Gastrocnemius medialis (tissue), 4 donors: ENCODE measurements around the gene PLCG1. TPM values are rescaled to one million over a fixed set of nuclear protein-coding genes. Genes with fewer than 3 reads are reported as not detected.

ENCODE experiments used
- ATAC-seq, 2 donors: fragments of 150-250 bp; one replicate each; pipeline ENCODE4 v1.9.1; 2016
- DNase-seq, 2 donors: peaks; one replicate each; pipeline ENCODE4 v3.0.0-alpha.2; 2019
- H3K27ac ChIP-seq, 4 donors: fragments of 200-600 bp; sonication (generic); 1 replicate in 1 of 4; 2 replicates in 3 of 4; pipeline ENCODE4 v1.5.1; 2016 to 2018; ENCODE audit warnings: mild to moderate bottlenecking in 2 of 4, moderate library complexity in 1 of 4
- H3K27me3 ChIP-seq, 3 donors: fragments of 200-600 bp; sonication (generic) in 2 of 3; 1 replicate in 1 of 3; 2 replicates in 2 of 3; pipeline versions ENCODE4 v1.5.1 to v1.6.0; 2016 to 2019; ENCODE audit warnings: mild to moderate bottlenecking in 1 of 3, moderate library complexity in 1 of 3
- H3K36me3 ChIP-seq, 2 donors: fragments of 200-600 bp; sonication (generic) in 1 of 2; one replicate each; pipeline ENCODE4 v1.5.1; 2017 to 2018
- H3K4me1 ChIP-seq, 2 donors: fragments of 200-600 bp; sonication (generic) in 1 of 2; one replicate each; pipeline ENCODE4 v1.5.1; 2016 to 2017; ENCODE audit warnings: mild to moderate bottlenecking in 2 of 2
- H3K4me3 ChIP-seq, 4 donors: fragments of 200-600 bp; sonication (generic) in 3 of 4; 1 replicate in 1 of 4; 2 replicates in 3 of 4; pipeline ENCODE4 v1.5.1; 2016 to 2019; ENCODE audit warnings: mild to moderate bottlenecking in 2 of 4
- H3K9me3 ChIP-seq, 3 donors: fragments of 200-600 bp; sonication (generic) in 2 of 3; 1 replicate in 1 of 3; 2 replicates in 2 of 3; pipeline ENCODE4 v1.5.1; 2016 to 2019
- CTCF ChIP-seq, 5 experiments: fragments of 450-650 bp in 3 of 5; fragments of 200-600 bp in 2 of 5; sonication (generic) in 2 of 5; IDR thresholded peaks in 4 of 5; conservative IDR thresholded peaks in 1 of 5; 1 replicate in 4 of 5; 2 replicates in 1 of 5; pipeline ENCODE4 v1.5.1; 2016 to 2019; ENCODE audit warnings: antibody characterized with exemption in 5 of 5, mild to moderate bottlenecking in 3 of 5, moderate library complexity in 3 of 5
- POLR2A ChIP-seq, 2 donors: fragments of 450-650 bp; IDR thresholded peaks; one replicate each; pipeline ENCODE4 v1.6.1; 2017; ENCODE audit warnings: antibody characterized with exemption in 2 of 2, mild to moderate bottlenecking in 2 of 2, moderate library complexity in 2 of 2
- in situ Hi-C, 4 donors: fragments of 200-750 bp; cut with MboI; loops; one replicate each; pipeline versions ENCODE4 v1.15.0 to v1.8.0; 2017; ENCODE audit warnings: low sequenced_read_pairs in 4 of 4
- intact Hi-C: fragments of 100-400 bp; cut with DNase I; formaldehyde crosslinking; loops from one replicate; pipeline ENCODE4 v1.15.1; 2023; ENCODE audit warnings: low total_unique reads
- microRNA-seq, 2 donors: library from miRNA; unstranded; fragments of <30 nt; microRNA quantifications; one replicate each; pipeline ENCODE4, GENCODE V29; 2016; ENCODE audit warnings: borderline replicate concordance in 2 of 2
- total RNA-seq, 4 donors: library from RNA; depleted of rRNA; stranded (reverse); fragments of >200 nt; gene quantifications; one replicate each; pipeline versions ENCODE4 v1.1.0 to v1.2.3, GENCODE V29; 2016

Gene PLCG1
- total RNA-seq, 4 donors from 2014 or later: 19.9 to 58.0 (median 35.0) TPM

- no peak for TF ChIP-seq POLR2A (IDR thresholded peaks at IDR 0.05)
- Histone ChIP-seq H3K4me3 (no peak overlapping the region), H3K9me3 (no peaks in the 10 kb centered on the region), H3K36me3 (no peaks in the 10 kb centered on the region), H3K4me1 (peaks cover 29 to 30% of the 10 kb centered on the region in 2 donors), H3K27me3 (no peaks in the 10 kb centered on the region), H3K27ac (no peak overlapping the region)
- DNase-seq (no peak), ATAC-seq (no peak)
- intact Hi-C loops (no loop called here), in situ Hi-C loops (loop anchor here in 1 of 4 donors (10.0 kb wide), 1 partner anchor 49 kb away; no protein-coding TSS in a partner anchor)
Observed at GRCh38 chr20:41224281-41224680, 86.9 kb downstream of the PLCG1 start.

GRCh38 chr20:41225091-41225490, 87.7 kb downstream of the PLCG1 start:
- no peaks in the 10 kb centered on the region for H3K9me3 ChIP-seq
- in situ Hi-C loops (loop anchor here (5.0 to 10.0 kb wide), 2 partner anchors 48 to 50 kb away; no protein-coding TSS in a partner anchor), intact Hi-C loops (no loop called here)
- H3K4me3 ChIP-seq: no peak overlapping the region
- no peaks in the 10 kb centered on the region for H3K27me3 ChIP-seq
- no peaks in the 10 kb centered on the region for H3K36me3 ChIP-seq
- ATAC-seq: no peak
- H3K4me1 ChIP-seq: peaks cover 37 to 38% of the 10 kb centered on the region in 2 donors
- TF ChIP-seq POLR2A (IDR thresholded peaks at IDR 0.05) (no peak), CTCF (IDR thresholded peaks at IDR 0.05 in 4 of 5, conservative IDR thresholded peaks at IDR 0.05 in 1 of 5) (no peak)
- no peak overlapping the region for H3K27ac ChIP-seq
- DNase-seq: no peak

- intact Hi-C loops (no loop called here), in situ Hi-C loops (loop anchor here (5.0 to 10.0 kb wide), 2 partner anchors 49 to 52 kb away; no protein-coding TSS in a partner anchor)
- DNase-seq (no peak), ATAC-seq (no peak)
- H3K4me1 ChIP-seq: peaks cover 43 to 48% of the 10 kb centered on the region in 2 donors
- no peak for TF ChIP-seq CTCF (IDR thresholded peaks at IDR 0.05 in 4 of 5, conservative IDR thresholded peaks at IDR 0.05 in 1 of 5)
- TF ChIP-seq POLR2A (IDR thresholded peaks at IDR 0.05): no peak
- no peak overlapping the region for H3K4me3 ChIP-seq
- H3K9me3 ChIP-seq: no peaks in the 10 kb centered on the region
- no peak overlapping the region for H3K27ac ChIP-seq
- H3K27me3 ChIP-seq: no peaks in the 10 kb centered on the region
- H3K36me3 ChIP-seq: no peaks in the 10 kb centered on the region
Observed at GRCh38 chr20:41226426-41226825, 89.1 kb downstream of the PLCG1 start.

Small RNA genes lying within 50 kb of the gene (microRNA-seq; reads per million reads assigned to microRNA genes)
- 0 reads per million in 2 donors for gene MIR6871

Other genes with a start within 250 kb of the PLCG1 start
- 10 to 100 TPM in 3 of 4 donors, 1 to 10 TPM in 1; 9.4 to 13.6 (median 12.2) TPM for gene TOP1, start 108.7 kb upstream of the PLCG1 start, total RNA-seq
- 10 to 100 TPM; 20.1 to 30.0 (median 25.9) TPM for gene ZHX3, start 180.2 kb downstream of the PLCG1 start, total RNA-seq
- gene LPIN3, start 203.3 kb downstream of the PLCG1 start, total RNA-seq: 1 to 10 TPM in 2 of 4 donors, under 1 TPM in 2; 0.56 to 2.4 (median 1.1) TPM
- gene EMILIN3, start 229.3 kb downstream of the PLCG1 start, total RNA-seq: under 1 TPM in 3 of 4 donors, not detected in 1; 0.20 to 0.33 (median 0.20) TPM